ENCODE measurements around the gene SLC4A1.
A peak's percentile ranks its signal among the peaks of the same experiment; 100 is the strongest.

SLC4A1 gene

GRCh38 chr17:44221862-44222111 is 46.1 kb downstream of the SLC4A1 start:
- H3K4me3 ChIP-seq (ENCODE audit: low read depth, low read length), result peak overlapping the region; percentile 69
- no peak for TF ChIP-seq CTCF (IDR thresholded peaks at IDR 0.05; ENCODE audit: control insufficient read depth, extremely low read depth, insufficient read depth)
- no peak for DNase-seq (ENCODE audit: low read depth)

- DNase-seq (ENCODE audit: low read depth), result no peak
- no peak for TF ChIP-seq CTCF (IDR thresholded peaks at IDR 0.05; ENCODE audit: control insufficient read depth, extremely low read depth, insufficient read depth)
- peak overlapping the region; percentile 69 for H3K4me3 ChIP-seq (ENCODE audit: low read depth, low read length)
Observed at GRCh38 chr17:44221084-44221861, 46.7 kb downstream of the SLC4A1 start.

- H3K4me3 ChIP-seq (ENCODE audit: low read depth, low read length), result peak overlapping the region; percentile 69
- DNase-seq (ENCODE audit: low read depth), result no peak
- TF ChIP-seq CTCF (IDR thresholded peaks at IDR 0.05; ENCODE audit: control insufficient read depth, extremely low read depth, insufficient read depth), result no peak
Observed at GRCh38 chr17:44220213-44221083, 47.5 kb downstream of the SLC4A1 start.

GRCh38 chr17:44219616-44220212 is 48.2 kb downstream of the SLC4A1 start, which contains the start of gene UBTF:
Gene UBTF (minus strand): TSS chr17:44219675. CDS start chr17:44218229, 1,446 bp downstream.
- 0 out of 2 replicates have a peak, but pooled peaks have one; percentile 5 for TF ChIP-seq CTCF (IDR thresholded peaks at IDR 0.05; ENCODE audit: control insufficient read depth, extremely low read depth, insufficient read depth)
- H3K4me3 ChIP-seq (ENCODE audit: low read depth, low read length), result peak within 1 kb of the TSS; percentile 69
- no peak for DNase-seq (ENCODE audit: low read depth)

- peak overlapping the region; percentile 37 for H3K4me3 ChIP-seq (ENCODE audit: low read depth, low read length)
- TF ChIP-seq CTCF (IDR thresholded peaks at IDR 0.05; ENCODE audit: control insufficient read depth, extremely low read depth, insufficient read depth), result peak; percentile 19; the same call in 1 of the 2 replicates
- no peak for DNase-seq (ENCODE audit: low read depth)
Observed at GRCh38 chr17:44219108-44219615, 48.8 kb downstream of the SLC4A1 start.

- TF ChIP-seq CTCF (IDR thresholded peaks at IDR 0.05; ENCODE audit: control insufficient read depth, extremely low read depth, insufficient read depth), result peak; percentile 69
- DNase-seq (ENCODE audit: low read depth), result no peak
- H3K4me3 ChIP-seq (ENCODE audit: low read depth, low read length), result peak overlapping the region; percentile 62
Observed at GRCh38 chr17:44218344-44219107, 49.4 kb downstream of the SLC4A1 start.

All from LNCaP clone FGC (cell line).